BJ (cell line): ENCODE results near the gene BRF1. TPM values are rescaled to one million over a fixed set of nuclear protein-coding genes. Genes with fewer than 3 reads are reported as not detected.

ENCODE experiments used
- CTCF ChIA-PET: fragments of 350-600 bp; formaldehyde crosslinking; extraction: SDS; loops from one replicate; lab custom pipeline; 2021; ENCODE audit warnings: antibody characterized with exemption, inconsistent platforms; lab: Yijun Ruan, JAX
- POLR2A ChIA-PET: fragments of 300-600 bp; sonication (Branson Sonifier 250); formaldehyde crosslinking; extraction: SDS; loops from one replicate; lab custom pipeline; 2021; ENCODE audit warnings: antibody characterized with exemption; lab: Charles Lee
- DNase-seq: peaks from one replicate; pipeline ENCODE4 v3.0.0-alpha.2; 2011; ENCODE audit warnings: low read depth
- H3K27me3 ChIP-seq: 2 replicates; pipeline ENCODE4 v1.6.0; 2011; ENCODE audit warnings: low read length; ENCODE audit not compliant: control insufficient read depth, insufficient read depth
- H3K36me3 ChIP-seq: 2 replicates; pipeline ENCODE4 v1.5.1; 2011; ENCODE audit warnings: low read length; ENCODE audit not compliant: control insufficient read depth, insufficient read depth
- H3K4me3 ChIP-seq: 2 replicates; pipeline ENCODE4 v1.5.1; 2011; ENCODE audit warnings: low read depth, mild to moderate bottlenecking, control low read depth, low read length
- CTCF ChIP-seq: IDR thresholded peaks from 2 replicates; pipeline ENCODE4 v1.5.1; 2011; ENCODE audit warnings: low read depth, mild to moderate bottlenecking, control low read depth, inconsistent platforms, low read length, moderate library complexity; ENCODE audit not compliant: insufficient read depth
- polyA plus RNA-seq: library from polyadenylated mRNA; depleted of rRNA; stranded (reverse); fragments of >200 nt; gene quantifications from 2 replicates; pipeline ENCODE4 v1.2.3, GENCODE V29; 2011; rRNA removed

BRF1 gene
- polyA plus RNA-seq, 1 experiment: 8.2 TPM

- TF ChIP-seq CTCF: no peak
- Histone ChIP-seq H3K27me3 (no peaks in the 10 kb centered on the region), H3K4me3 (no peak overlapping the region), H3K36me3 (no peaks in the 10 kb centered on the region)
- no peak for DNase-seq
- ChIA-PET CTCF (no interaction called here), POLR2A (no interaction called here)
Observed at GRCh38 chr14:105161309-105161708, 139.5 kb downstream of the BRF1 start.

DNA sequence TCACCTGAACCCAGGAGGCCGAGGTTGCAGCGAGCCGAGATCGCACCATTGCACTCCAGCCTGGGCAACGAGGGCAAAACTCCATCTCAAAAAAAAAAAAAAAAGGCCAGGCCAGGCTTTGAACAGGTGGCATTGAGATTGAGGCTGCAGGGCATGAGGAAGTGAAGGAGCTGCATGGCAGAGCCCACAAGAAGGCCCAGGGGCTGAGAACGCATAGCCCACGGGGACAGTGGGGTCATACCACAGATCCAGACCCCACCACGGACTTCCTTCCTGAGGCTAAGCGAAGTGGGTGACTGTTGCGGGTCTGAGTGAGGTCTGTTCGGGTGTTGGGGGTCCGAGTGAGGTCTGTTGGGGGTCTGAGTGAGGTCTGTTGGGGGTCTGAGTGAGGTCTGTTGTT lies 140.0 kb downstream of the BRF1 start:
- no peak for TF ChIP-seq CTCF
- no peaks in the 10 kb centered on the region for H3K36me3 ChIP-seq
- DNase-seq: no peak
- no peak overlapping the region for H3K4me3 ChIP-seq
- ChIA-PET POLR2A (no interaction called here), CTCF (no interaction called here)
- H3K27me3 ChIP-seq: no peaks in the 10 kb centered on the region

- POLR2A ChIA-PET: no interaction called here
- CTCF ChIA-PET: interaction anchor here (0.9 kb wide), 1 partner anchor 10 kb away, joined by 3 read pairs; the partner anchor contains the start of gene JAG2
- DNase-seq: no peak
- Histone ChIP-seq H3K27me3 (no peaks in the 10 kb centered on the region), H3K4me3 (no peak overlapping the region), H3K36me3 (no peaks in the 10 kb centered on the region)
- TF ChIP-seq CTCF: no peak
Observed at GRCh38 chr14:105159344-105159743, 141.5 kb downstream of the BRF1 start.

Other genes starting within 250 kb of the BRF1 start
- 0.06 and 0.13 TPM in 2 replicates for gene GPR132, start 235.6 kb downstream of the BRF1 start, polyA plus RNA-seq
- 0.23 and 0.31 TPM in 2 replicates for gene JAG2, start 132.2 kb downstream of the BRF1 start, polyA plus RNA-seq
- gene NUDT14, start 119.7 kb downstream of the BRF1 start, polyA plus RNA-seq: 6.5 and 10.9 TPM in 2 replicates
- gene BTBD6, start 52.5 kb downstream of the BRF1 start, polyA plus RNA-seq: 32.6 and 41.9 TPM in 2 replicates
- 13.4 and 21.4 TPM in 2 replicates for gene PACS2, start 13.7 kb upstream of the BRF1 start, polyA plus RNA-seq
- 0.17 and 0.22 TPM in 2 replicates for gene TEX22, start 97.5 kb upstream of the BRF1 start, polyA plus RNA-seq
- gene MTA1, start 118.8 kb upstream of the BRF1 start, polyA plus RNA-seq: 40.3 and 48.8 TPM in 2 replicates
- gene CRIP2, start 173.8 kb upstream of the BRF1 start, polyA plus RNA-seq: 8.0 and 19.5 TPM in 2 replicates
- gene CRIP1, start 185.9 kb upstream of the BRF1 start, polyA plus RNA-seq: 0.90 and 1.4 TPM in 2 replicates
- 3.3 and 6.4 TPM in 2 replicates for gene TEDC1, start 190.2 kb upstream of the BRF1 start, polyA plus RNA-seq
- gene TMEM121, start 225.6 kb upstream of the BRF1 start, polyA plus RNA-seq: 4.0 and 4.6 TPM in 2 replicates